NCI-H1048 (cell line): ENCODE results near the gene ADGRG6.

Source experiments
- DNase-seq: peaks from one replicate; lab custom pipeline; 2025; lab: John Stamatoyannopoulos, UW

ADGRG6 gene

DNA sequence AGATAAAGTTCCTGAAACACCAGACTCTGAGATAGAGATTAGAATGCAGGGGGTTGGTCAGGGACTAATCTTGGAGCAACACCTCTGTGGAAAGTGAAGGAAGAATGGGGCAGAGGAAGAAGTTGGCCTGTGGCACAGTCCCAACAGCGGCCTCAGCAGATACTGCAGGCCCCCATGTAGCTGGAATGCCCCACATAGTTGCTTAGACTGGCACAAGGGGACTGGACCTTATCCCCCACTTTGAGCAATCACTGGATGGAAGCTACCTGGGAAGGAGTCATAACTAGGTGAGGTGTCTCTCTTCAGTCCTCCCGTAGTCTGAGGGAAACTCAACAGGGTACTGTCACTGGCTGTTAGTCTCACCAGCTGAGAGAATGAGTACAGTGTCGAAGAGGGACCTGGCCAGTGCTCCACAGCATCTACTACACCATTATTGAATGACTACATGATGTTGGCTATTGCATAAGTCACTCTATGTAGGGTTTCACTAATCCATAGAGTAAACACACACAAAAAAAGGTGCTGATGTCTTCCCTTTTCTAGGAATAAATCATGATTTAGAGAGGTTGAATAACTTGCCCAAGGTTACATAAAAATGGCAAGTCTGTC, 47.5 kb downstream of the ADGRG6 start:
- no peak for DNase-seq

DNA sequence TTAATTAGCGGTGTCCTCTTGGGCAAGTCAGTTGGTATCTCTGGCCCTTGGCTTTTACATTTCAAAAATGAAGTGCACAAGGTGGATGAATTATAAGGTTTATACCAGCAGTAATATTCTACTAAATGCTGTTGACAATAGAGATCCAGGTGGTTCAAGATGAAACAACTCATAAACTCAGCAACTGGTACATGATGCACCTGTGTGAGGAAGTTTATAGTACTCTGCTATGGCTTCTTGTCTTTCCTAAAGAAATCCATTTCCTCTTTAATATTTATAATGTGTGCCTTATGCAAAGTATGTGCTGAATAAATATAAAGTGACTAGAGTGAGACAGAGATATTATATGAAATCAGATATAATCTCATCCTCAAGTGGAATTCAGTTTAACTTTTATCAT, 48.5 kb downstream of the ADGRG6 start:
- DNase-seq = no peak

DNA sequence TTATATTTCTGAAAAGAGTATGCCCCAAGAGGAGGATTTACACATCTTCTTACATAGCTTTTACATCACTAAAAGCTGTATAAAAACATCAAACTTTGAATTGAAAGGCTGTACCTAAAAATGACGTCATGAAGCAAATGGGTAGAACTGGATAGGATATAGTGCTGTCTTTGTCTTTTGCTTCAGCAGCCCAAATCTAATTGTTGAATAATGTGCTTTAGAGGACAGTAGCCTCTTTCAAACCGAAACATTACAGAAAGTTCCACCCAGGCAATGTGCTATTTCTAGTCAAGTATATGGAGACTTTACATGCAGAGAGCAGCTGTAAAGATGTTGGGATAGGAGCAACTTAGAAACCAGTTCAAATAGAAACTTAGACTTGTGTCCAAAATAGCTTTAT, 51.9 kb downstream of the ADGRG6 start:
- no peak for DNase-seq

DNA sequence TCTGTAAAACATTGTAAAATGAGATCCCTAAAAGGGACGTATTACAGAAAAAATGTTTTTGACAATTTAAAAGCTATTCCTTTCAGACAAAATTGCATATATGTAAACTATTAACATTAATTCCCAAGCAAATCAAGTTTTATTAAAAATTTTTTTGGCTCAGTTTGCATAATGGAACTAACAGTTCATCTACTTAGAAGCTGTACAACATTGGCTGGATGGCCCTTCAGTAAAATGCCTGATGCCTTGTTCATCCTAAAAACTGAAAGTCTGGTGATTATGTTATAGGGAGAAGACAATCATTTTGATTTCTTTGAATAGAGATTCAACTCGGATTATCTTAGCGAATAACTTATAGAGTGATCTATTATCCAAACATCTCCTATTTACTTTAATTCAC, 52.8 kb downstream of the ADGRG6 start:
- DNase-seq = no peak

DNA sequence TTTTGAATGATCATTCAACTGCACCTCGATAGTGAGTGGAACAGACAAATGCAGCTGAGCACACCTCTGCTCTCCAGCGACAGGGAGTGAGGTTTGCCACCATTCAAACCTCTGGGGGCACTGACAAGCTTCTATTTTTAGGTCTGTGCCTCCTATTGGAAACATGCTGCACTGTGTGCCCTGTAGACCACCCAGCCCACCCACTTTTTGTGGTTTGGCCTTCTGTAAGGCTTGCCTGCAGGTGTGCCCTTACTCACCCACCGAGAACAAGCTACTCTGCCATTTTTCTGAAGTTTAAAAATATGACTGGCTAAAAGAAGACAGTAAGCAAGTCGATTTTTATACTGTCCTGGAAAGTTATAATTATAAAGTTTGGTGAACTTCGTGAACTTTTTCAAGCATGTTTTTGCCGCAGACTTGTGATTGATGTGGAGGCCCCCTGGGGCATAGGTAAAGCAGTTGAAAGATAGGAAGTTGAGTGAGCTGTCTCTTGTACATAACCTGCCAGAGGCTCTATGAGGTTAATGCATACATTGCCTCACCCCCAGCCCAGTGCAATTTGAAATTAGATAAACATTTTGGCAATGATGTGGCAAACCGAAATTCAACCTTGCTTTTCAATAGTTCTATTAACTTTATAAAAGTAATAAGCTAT, 53.8 kb downstream of the ADGRG6 start:
- DNase-seq = no peak

DNA sequence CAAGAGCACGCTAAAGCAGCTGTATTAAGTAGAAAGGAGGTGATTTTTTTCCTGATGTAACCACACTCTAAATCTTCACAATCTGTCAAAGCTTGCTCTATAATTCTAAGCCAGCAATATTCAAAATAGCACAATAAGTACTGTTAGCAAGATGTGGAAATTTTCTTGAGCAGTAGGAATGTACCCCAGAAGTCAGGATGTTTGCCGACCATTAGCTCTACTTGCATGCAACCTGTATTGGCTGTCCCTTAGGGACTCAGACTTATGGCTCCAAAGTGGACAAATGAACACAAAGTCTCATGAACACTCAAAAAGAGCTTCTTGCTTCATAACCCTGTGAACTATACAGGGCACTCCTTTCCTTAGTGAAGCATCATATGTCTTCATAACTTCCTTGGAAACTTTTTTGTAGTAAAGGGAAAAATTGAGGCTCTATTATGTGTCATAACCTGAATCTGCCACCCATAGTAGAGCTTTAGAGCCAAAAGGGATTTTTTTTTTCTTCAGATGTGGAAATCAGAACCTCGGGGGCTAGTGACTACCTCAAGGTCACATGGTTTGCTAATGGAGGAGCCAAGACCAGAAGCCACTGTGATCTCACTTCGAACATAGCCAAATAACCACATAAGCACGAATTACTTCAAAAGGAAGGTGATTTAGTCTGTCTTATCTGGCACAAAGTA, 54.5 kb downstream of the ADGRG6 start:
- no peak for DNase-seq

DNA sequence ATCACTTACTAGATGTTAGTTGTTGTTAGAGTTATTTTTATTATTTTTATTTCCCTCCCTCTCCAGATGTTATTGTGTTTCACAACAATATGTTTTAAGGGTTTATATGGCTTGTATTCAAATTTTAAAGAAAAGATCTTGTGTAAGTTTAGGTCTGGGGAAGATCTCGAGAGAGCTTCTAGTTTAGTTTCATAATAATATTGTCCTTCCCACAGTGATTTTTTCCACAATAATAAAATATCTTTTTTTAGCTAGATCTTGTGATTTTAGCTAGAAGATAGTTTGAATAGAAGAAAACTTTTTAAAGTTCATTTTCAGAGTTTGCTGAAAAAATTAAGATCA, 55.0 kb downstream of the ADGRG6 start:
- DNase-seq = no peak

DNA sequence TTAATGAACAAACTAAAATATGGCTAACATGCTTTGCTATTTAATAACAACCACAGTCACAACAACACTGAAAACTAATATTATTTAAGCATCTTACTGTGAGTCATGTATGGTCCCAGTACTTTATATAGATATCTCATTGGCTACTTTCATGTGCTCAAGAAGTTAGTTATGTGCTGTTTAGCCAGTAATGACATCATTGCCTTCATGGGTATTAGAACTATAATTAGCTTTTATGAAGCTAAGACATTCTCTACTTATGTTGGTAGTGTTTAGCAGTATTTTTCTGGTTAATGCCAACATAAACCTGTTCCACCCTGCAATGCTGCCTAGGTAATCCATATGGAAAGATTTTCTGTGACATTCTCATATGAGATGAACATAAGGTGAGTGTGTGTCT, 56.1 kb downstream of the ADGRG6 start:
- no peak for DNase-seq

DNA sequence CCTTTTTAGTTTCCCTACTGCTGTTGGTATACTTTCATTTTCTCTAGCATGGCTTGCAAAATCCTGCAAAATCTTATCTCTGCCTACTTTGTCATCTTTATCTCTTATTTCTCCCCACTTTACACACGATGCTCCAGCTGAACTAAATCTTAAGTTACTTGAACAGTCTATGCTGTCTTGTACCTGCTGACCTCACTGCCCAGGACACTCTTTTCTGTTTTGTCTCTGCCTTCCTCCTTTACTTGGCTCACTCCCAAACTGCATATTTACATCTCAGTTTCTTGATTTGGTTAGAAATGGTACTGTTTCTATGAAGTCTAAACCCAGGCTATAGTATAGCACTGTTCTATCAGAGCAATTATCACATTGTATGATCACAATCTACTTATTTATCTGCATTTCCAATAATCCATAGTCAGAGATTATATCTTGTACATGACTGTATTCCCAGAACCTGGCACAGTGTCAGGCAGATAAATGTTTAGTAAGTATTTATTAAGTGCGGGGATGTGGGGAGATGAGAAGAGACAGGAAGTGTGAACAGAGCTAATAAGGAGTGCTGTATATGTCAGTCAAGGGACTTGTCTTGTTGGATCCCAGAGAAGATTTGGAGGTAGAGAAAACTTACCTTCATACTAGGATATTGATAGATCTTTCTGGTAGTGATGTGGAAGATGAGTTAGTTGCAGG, 57.6 kb downstream of the ADGRG6 start:
- no peak for DNase-seq

DNA sequence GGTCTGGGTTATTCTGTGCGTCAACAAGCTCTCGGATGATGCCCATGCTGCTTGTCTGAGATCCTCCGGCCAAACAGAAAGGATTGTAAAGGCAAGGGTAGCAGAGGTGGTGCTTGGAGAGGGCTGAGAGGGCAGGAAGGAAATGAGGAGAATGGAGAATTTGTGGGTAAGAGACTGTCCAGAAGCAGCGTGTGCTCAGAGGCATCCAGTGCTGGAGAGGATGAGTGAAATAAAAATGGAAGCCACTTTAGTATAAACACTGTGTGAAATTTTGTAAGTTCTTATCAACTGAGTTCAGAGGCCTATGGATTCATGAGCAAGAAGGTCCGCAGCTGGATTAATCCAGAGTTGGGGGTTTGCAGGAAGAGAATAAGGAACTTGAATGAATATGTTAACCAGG, 59.5 kb downstream of the ADGRG6 start:
- no peak for DNase-seq

DNA sequence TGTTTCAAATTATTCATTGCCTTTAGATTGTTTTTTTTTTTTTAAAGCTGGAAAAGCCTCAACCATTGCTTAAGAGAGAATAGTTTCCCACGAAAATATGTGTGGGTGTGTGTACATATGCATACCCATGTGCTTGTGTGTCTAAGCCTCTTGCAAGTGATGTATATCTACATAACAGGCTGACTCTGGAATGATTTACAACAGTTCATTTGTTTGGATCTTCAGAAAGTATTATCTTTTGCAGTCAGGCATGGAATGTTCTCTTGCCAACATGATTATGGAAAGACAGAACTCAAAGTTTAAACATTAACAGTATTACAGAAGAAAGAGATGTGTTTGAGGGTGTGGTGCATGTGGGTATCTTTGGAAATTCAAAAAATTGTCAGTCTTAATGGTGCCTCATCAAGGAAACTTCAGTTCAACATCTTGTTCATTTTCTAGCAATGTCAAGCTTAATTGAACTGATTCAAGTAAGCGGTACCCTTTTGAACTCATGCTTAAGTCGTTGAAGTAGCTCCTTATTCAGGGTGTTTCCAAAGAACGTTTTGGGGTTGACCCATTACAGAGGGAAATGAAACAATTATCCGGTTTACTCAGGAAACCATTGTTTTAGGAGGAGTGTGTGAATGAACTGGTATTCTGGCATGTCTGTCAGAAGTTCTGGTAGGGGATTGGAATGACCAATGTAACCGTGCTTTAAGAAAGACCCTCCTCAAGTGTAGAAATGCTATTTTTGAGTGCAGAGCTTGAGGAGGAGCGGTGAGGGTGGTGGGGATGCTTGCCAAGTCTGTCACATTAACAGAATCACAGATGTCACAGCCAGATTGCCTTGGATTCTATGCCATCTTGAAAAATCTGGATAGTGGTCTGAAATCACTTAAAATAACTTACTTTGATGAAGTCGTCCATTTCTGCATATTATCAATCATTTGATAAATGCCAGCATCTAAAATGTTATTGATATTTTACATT, 60.3 kb downstream of the ADGRG6 start:
- DNase-seq = no peak

DNA sequence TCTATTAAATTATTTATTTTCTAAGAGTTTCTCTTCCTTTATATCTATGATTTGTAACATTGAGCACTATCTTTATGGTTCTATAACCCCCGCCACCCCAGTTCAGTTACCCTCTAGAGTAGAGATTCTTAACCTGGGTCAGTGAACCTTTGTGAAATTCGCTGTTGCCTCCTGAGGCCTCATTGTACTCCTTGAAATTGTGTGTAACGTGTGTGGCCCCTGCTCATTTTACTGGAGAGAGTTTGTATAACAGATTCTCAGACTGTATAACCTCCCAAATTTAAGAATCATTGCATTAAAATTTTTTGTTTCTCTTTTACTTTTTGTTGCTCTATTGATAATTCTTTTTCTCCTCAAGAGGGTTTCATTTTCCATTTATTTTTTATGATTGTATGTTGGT, 65.3 kb downstream of the ADGRG6 start:
- no peak for DNase-seq

DNA sequence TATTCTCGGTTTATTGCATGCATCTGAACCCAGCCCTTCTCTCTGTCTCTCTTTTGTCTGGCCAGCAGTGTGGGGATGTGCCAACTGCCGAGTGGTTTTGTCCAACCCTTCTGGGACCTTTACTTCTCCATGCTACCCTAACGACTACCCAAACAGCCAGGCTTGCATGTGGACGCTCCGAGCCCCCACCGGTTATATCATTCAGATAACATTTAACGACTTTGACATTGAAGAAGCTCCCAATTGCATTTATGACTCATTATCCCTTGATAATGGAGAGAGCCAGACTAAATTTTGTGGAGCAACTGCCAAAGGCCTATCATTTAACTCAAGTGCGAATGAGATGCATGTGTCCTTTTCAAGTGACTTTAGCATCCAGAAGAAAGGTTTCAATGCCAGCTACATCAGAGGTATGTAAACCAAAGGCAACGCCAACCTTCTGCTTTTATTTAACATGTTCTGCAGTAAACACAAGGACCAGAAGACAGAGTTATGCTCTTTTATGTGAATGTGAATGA, 65.8 kb downstream of the ADGRG6 start:
- DNase-seq = no peak

DNA sequence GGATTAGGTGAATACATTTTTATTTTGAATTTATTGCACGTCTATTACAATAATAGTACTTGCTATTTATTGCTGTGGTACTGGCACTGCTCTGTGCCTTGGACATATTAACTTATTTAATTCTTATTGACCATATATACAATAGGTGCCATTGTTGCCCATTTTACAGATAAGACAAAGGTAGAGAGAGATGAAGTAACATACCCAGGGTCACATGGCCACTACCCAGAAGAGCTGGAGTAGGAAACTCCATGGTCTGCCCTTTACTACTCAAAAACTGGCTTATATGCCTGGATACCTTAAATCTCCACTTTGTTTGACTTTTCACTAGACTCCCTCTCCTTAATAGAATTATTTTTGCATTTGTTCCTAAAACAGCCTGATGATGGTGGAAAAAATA, 67.5 kb downstream of the ADGRG6 start:
- no peak for DNase-seq

DNA sequence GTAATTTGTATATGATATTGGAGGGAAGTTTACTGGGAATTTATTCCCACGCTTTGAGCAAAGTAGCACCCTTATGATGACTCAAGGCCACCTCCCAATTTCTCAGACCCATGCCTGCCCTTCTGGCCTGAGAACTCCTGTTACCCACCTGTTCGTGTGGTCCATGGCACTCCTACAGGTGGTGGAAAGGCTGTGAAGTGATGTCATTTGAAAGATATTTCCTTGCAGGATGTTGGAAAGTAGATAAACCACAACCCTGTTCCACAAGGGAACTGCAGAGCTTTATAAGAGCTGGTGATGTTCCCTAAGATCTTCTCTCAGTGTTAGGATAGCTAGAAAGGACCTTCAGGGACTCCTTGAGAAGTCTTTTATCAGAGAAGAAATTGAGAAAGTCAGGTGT, 70.5 kb downstream of the ADGRG6 start:
- no peak for DNase-seq

DNA sequence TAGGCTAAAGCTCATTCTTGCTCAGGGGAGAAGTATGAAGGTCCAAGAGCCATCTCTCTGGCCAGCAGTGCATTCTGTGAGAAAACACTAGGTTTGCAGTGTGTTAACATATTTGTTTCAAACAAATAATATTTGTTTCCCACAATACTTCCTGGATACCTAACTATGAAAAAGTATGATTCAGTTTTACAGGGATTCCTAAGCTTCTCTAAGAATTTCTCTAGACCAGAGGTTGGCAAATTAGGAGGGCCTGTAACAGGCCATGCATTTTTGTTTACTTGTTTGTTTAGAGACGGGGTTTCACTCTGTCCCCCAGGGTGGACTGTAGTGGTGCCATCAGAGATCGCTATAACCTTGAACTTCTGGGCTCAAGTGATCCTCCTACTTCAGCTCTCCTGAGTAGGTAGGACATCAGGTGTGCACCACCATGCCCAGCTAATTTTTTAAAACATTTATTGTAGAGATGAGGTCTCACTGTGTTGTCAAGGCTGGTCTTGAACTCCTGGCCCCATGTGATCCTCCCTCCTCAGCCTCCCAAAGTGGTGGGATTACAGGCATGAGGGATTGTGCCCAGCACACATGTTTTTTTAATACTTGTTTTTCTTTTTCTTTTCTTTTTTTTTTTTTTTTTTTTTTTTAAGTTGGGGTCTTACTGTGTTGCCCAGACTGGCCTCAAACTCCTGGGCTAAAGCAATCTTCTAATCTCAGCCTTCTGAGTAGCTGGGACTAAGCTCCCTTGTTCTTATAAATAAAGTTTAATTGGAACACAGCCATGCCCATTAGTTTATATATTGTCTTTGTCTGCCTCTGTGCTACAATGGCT, 71.7 kb downstream of the ADGRG6 start:
- no peak for DNase-seq

DNA sequence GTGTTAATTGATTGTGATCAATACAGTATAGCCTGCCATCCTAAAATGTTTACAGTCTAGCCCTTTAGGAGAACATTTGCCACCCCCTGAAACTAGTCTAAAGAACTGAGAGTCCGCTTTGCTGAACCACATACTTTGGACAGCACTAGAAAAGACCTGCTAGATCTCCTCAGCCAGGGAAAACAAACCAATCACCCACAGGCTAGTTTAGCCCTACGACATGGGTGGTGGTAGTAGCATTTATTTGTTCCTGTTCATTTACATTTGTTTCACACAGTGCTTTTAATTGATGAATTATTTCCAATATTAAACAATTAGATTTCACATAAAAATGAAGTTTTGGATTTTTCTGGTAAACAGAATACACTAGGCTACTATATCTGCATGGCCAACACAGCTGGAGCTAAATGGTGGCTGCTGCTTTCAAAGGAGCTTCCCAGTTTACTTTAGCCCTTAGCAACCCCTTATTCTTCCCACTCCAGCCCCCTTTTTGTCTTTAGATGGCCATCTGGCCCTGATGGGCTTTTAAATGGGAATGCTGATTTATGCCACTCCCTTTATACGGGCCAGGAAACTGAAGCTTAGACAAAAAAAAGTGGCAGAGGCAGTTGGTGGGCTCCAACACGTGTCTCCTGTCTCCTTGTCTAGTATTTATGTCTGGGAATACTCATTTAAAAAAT, 72.4 kb downstream of the ADGRG6 start:
- DNase-seq = no peak

DNA sequence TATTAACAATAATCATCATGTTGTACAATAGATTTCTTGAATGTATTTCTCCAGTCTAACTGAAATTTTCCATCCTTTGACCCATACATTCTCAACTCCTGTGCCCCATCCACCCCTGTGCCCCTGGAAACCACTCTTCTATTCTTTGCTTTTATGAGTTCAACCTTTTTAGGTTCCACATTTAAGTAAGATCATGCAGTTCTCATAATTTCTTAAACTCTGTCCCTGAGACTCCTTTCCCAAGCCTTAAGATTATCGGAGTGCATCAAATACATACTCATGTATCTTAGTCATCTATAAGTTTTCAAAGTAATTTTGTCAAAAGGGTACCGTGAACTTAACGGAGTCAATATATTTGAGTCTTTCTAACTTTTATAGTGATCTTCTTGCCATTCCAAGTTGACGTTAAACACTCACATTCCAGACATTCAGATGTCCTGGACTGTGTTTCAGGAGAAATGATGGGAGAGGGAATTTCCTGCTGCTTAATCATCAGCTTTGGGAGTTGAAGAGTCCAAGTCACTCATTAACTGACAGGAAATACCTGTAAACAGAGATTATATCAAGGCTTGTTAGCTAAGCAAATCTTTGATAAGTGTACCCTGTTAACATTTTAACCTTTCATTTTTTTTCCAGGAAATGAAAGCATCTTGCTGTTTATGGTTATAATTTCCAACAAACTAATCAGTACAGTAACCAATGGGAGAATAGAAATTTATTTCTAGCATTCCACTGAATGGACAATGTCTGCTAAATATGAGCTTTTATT, 73.3 kb downstream of the ADGRG6 start:
- DNase-seq = no peak

DNA sequence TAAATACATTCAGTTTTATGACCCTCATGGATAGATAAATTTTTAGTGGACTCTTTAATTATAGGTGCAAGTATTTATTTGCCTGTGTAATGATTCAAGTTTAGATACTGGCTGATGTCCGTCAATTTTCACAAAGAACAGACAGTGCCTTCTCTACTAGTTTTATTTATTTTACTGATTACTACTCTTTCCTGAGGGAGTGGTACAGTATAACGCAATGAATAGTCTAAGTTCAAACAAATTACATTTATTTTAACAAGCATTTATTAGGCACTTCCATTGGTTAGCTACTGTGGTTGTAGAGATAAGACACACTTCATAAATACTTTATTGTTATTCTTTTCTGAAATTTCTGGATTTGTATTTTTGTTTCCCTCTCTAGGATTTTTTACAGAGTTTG, 74.3 kb downstream of the ADGRG6 start:
- no peak for DNase-seq
